NCI-H2196 treated with DMSO at 0.1 percent for 48 hours (cell line): Measurements from ENCODE around the gene CYP4A22.
"Not testable (repeated sequence)": the region's sequence is repeated elsewhere in the genome, so short reads cannot be mapped to it uniquely, and the experiment has no call there.

ENCODE experiments used
- DNase-seq: peaks from one replicate; lab custom pipeline; 2025; ENCODE audit not compliant: unreplicated experiment; lab: John Stamatoyannopoulos, UW

CYP4A22 gene

GRCh38 chr1:47149162-47149561, 11.9 kb downstream of the CYP4A22 start:
- not testable (repeated sequence) for DNase-seq

DNA sequence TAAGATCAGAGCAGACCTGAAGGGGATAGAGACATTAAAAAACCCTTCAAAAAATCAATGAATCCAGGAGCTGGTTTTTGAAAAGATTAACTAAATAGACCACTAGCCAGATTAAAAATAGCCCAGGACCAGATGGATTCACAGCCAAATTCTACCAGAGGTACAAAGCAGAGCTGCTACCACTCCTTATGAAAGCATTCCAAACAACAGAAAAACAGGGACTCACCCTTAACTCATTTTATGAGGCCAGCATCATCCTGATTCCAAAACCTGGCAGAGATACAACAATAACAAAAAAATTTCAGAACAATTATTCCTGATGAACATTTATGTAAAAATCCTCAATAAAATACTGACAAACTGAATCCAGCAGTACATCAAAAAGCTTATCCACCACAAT, 19.2 kb downstream of the CYP4A22 start:
- not testable (repeated sequence) for DNase-seq

DNA sequence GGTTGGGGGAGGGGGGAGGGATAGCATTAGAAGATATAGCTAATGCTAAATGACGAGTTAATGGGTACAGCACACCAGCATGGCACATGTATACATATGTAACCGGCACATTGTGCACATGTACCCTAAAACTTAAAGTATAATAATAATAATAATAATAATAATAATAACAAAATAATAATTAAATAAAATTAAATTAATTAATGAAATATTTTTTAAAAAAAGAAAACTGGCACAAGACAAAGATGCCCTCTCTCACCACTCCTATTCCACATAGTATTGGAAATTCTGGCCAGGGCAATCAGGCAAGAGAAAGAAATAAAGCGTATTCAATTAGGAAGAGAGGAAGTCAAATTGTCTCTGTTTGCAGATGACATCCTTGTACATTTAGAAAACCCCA, 20.7 kb downstream of the CYP4A22 start:
- DNase-seq: not testable (repeated sequence)

- DNase-seq: no peak
Observed at GRCh38 chr1:47160716-47161115, 23.5 kb downstream of the CYP4A22 start.

DNA sequence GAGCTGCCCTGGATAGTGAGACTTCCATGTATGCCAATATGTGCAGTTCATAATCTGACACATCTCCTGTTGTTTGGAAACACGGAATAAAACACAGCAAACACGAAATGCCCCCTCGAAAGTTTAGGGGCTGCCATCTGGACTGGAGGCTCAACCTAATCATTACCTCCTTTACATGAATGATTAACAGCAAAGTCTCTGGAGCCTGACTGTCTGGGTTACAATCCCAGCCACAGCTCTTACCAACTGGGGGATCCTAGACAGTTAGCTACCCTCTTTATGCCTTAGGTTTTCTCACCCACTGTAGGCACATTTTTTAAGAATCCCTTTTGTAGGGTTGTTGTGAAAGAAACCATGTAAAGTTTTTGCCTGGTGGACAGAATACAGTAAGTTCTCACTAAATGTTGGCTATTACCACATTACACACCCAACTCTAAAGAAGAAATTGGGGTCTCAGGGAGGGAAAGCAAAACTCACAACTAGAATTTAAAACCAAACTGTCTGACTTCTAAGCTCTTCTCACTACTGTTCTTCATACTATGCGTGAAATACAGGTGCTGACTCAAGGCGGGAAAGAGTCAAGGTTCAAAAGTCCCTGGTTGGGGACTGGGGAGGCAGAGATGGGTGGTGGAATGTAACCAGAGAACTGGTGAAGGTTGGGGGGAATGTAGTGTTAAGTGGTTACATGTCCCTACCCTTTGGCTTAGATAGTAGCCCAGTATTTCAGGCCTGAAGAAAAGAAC, 24.2 kb downstream of the CYP4A22 start:
- DNase-seq: no peak

DNA sequence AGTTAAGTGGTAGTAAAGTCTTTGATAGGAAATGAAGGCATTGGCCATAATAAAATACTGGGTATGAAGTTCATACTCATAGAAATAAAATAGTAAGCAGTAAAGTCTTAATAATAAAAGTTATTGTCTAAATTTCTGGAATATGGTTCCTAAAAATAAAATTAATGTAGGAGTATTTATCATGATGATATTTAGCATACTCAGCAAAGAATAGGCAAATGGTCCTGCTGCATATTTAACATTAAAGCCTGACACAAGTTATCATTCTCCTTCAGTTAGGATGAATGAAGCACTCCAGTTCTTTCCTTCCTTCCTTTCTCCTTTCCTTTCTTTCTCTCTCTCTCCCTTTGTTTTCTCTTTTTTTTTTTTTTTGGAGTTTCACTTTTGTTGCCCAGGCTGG, 27.3 kb downstream of the CYP4A22 start:
- no peak for DNase-seq

DNA sequence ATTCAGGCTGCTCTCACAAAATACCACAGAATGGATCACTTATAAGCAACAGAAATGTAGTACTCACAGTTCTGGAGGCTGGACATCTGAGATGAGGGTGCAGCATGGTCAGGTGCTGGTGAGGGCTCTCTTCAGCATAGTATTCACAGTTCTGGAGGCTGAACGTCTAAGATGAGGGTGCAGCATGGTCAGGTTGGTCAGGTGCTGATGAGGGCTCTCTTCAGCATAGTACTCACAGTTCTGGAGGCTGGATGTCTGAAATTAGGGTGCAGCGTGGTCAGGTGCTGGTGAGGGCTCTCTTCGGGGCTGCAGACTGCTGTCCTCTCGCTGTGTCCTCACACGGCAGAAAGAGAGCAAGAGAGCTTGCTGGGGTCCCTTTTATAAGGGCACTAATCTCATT, 35.5 kb downstream of the CYP4A22 start:
- DNase-seq: no peak

- DNase-seq: no peak
Observed at GRCh38 chr1:47174656-47175020, 37.4 kb downstream of the CYP4A22 start.

- peak; percentile 43 for DNase-seq
Observed at GRCh38 chr1:47175227-47175934, 38.1 kb downstream of the CYP4A22 start.

- no peak for DNase-seq
Observed at GRCh38 chr1:47178020-47178419, 40.8 kb downstream of the CYP4A22 start.

- no peak for DNase-seq
Observed at GRCh38 chr1:47178654-47179016, 41.4 kb downstream of the CYP4A22 start.

DNA sequence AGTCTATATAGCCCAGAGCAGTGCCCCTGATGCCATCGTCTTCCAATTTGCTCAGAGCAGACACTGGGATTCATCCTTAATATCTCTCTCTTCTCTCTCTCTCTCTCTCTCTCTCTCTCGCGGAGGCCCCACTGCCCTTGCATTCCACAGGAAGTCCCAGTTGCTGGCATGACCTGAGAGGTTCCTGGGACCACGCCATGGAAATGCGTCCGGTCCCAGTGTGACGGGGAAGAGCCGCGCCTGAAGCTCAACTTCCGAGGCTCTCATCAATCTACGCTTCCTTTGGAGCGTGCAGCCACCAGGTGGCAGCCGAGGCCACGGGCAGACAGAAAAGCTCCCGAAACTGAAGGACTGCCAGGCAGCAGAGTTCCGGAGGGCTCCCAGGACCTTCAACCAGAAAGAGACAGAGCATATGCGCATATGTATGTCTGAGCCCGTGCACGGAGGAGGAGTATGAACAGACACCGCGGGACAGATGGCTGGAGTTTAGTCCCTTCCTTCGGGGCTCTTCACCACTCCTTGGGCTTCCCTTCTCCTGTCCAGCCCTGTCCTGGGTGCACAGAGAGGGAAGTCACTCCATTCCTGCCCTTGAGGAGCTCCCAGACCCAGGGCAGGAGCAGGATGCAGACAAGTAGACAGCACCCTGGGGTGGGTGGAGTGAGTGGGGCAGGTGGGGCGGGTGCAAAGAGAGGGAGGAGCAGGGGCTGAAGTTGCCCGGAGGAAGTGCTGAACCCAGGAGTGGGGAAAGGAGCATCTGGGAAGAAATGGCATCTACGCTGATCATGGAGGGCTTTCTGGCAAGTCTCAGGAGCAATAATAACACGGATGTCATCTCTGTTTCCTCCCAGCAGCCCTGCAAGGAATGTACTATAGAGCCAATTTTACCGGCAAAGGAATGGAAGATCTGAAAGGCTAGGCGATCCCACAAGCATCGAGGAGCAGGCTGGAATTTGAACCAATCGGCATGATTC, 42.1 kb downstream of the CYP4A22 start:
- DNase-seq: peak; percentile 87

DNA sequence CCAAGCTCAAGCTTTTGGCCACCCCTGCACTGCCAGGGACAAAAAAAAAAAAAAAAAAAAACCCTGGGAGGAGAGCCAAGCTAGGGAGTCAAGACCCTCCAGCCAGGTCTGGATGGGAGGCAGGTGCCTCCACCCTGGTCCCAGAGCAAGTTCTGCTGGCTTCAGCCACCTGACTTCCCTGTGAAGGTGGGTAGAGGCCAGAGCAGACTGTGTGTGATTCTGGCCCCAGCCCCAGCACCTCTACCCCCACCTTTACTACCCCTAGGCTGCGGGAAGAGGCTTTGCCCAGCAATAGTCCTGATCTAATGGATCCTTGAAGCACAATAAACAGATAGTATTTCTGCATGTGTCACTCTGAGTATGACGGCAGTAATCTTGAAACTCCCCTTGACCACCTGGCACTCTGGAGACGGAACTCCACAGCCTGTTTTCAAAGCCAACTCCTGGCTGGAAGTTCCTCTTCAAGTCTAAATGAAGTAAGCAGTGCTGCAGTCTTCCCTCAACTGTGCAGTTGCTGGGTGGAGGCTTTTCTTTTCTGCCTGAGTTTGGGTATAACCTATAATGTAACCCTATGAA, 42.8 kb downstream of the CYP4A22 start:
- DNase-seq: no peak

DNA sequence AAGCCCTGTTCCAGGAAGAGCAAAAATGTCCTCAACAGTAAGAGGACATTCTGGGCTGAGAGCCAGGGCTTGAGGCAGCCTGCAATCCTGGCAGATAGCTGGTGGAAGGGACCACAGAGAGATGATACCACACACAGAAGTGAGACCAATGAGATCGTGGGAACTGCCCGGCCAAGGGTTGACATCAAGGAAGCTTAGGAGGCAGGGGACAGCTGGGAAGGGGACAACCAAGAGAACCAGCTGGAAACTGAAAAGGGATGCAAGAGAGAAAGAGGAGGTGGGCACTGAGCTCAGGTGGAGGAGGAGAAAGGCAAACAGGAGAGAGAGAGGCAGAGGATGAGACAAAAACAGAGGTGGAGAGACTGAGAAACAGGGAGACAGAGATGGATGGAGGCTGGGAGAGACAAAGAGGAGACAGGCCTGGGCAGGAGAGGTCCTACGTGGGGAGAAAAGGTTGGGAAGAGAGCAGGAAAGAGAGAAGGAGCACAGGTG, 43.4 kb downstream of the CYP4A22 start:
- peak; percentile 38 for DNase-seq

GRCh38 chr1:47181095-47181954, 44.1 kb downstream of the CYP4A22 start:
- no peak for DNase-seq

DNA sequence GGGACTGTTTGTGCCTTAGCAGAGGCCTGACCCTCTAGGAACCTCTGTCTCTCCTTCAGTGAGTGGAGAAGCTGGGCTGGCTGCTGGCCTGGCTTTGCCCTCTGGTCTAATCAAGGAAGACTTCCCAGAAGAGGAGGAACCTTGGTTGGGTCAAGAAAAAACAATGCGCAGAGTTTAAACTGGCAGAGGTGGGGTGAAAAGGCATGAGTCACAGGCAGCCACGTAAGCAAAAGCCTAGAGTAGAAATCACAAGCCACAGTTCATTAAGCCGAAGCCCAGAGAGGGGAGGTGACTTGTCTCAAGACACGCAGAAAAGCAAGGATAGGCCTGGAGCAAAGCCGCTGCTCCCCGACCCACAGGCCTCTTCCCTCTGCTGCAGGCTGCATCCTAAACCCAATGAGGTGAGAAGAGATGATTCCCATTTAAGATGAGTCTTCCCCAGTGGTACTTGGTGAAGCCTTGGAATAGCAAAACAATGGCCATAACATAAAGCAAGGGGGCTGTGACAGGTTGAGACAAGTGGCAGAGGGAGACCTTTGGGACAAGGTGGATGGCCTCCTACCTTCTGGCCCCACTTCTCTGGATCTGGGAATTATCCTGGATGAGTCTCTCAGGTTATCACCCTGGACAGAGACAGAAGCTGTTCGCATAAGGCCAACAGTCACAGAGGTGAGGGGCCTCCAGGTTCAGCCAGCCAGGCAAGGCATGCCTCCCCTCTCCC, 44.9 kb downstream of the CYP4A22 start:
- DNase-seq: no peak

DNA sequence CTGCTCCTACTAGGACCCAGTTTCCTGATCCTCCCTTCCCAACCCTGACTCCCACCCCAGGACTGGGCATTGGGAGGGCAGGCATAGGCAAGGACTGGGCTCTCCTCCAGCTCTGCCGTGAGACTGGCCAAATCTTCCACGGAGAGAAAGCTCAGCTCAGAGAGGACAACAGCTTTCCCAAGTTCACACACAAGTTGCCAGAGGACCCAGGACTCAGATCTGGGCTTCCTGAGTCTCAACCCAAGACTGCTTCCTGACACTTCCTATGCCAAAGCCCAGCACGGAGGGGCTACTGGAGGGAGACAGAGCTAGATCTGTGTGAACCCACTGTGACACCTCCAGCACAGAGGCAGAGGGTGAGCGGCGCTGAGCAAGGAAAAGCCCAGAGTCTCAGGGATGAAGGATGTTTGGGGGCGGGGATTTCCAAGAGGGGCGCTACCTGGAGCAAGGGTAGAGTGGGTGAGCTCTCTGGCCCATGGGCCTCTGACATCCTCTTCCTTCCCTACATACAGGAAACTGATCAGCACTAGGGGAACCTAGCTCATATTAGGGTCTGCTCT, 45.5 kb downstream of the CYP4A22 start:
- DNase-seq: no peak

DNA sequence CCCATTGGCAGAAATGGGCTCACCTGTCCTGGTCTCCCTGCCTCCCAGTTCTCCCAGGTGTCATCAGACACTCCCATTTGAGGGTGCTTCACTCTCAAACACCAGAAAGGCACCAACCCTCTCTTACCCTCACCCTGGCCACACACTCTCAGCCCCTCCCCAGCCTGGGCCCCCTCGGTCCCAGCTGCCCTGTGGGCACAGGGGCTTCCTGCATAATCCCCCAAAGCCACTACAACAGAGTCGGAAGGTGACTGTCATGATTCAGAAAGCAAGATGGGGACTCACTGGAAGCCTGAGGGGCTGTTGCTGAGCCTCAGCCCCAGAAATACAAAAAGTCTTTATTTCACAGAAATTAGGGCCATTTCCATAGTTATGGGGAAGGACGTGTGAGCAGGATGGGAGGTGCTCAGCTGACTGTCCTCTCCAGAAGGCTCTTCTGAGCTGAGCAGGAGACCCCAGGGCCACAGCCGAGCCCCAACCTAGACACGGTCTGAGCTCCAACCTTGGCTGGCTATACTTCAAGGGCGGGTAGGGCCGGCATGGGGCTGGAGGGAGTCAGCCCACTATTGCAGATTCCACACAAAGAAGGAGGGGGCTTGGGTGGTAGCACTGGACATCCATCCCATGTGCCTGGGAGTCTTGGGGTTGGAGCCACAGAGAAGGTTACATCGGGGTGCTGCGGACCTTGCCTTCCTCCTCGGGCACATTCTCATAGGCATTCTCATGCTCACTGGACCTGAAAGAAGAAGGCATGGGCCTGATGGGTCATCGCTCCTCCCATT, 46.3 kb downstream of the CYP4A22 start:
- no peak for DNase-seq
